Liver (tissue), 3 donors: ENCODE data around the gene ABCC5.

Experiments used
- CTCF ChIP-seq: fragments of 150-350 bp; IDR thresholded peaks from 2 replicates; pipeline ENCODE4 v1.5.1; 2017; ENCODE audit warnings: improper control_type of control experiment, low read depth, low read length; ENCODE audit not compliant: missing input control
- EGR1 ChIP-seq, 2 donors: IDR thresholded peaks; 2 replicates each; pipeline ENCODE4 v1.6.1; 2016 to 2018; ENCODE audit warnings: antibody characterized with exemption in 2 of 2, low read depth in 2 of 2
- HNF4G ChIP-seq: IDR thresholded peaks from 2 replicates; pipeline ENCODE4 v1.6.1; 2016; ENCODE audit warnings: antibody characterized with exemption
- JUND ChIP-seq, 2 donors: IDR thresholded peaks; 2 replicates each; pipeline ENCODE4 v1.6.1; 2016; ENCODE audit warnings: antibody characterized with exemption in 2 of 2
- MAX ChIP-seq: IDR thresholded peaks from 2 replicates; pipeline ENCODE4 v1.6.1; 2016; ENCODE audit warnings: antibody characterized with exemption
- REST ChIP-seq: IDR thresholded peaks from 2 replicates; pipeline ENCODE4 v1.6.1; 2016; ENCODE audit warnings: antibody characterized with exemption, mild to moderate bottlenecking
- RXRA ChIP-seq, 2 donors: IDR thresholded peaks; 2 replicates each; pipeline ENCODE4 v1.6.1; 2017 to 2018; ENCODE audit warnings: antibody characterized with exemption in 2 of 2, mild to moderate bottlenecking in 1 of 2
- SP1 ChIP-seq: IDR thresholded peaks from 2 replicates; pipeline ENCODE4 v1.6.1; 2018; ENCODE audit warnings: antibody characterized with exemption, mild to moderate bottlenecking
- YY1 ChIP-seq: IDR thresholded peaks from 2 replicates; pipeline ENCODE4 v1.6.1; 2016; ENCODE audit warnings: antibody characterized with exemption, mild to moderate bottlenecking
- donor health status: healthy.
- donor health status: healthy.

GRCh38 chr3:183984127-183984740, 33.5 kb downstream of the ABCC5 start:
- TF ChIP-seq YY1 (no peak), JUND (IDR thresholded peaks at IDR 0.05) (no peak), CTCF (no peak), SP1 (no peak), REST (no peak), MAX (no peak), HNF4G (no peak), RXRA (IDR thresholded peaks at IDR 0.05) (no peak), EGR1 (IDR thresholded peaks at IDR 0.05; ENCODE audit: low read depth in 2 of 2) (no peak)
